ENCODE data around the gene FRRS1.

FRRS1 gene

GRCh38 chr1:99758073-99758511, 8.3 kb downstream of the FRRS1 start:
- Histone ChIP-seq H3K36me3 (ENCODE audit: insufficient read depth, low read length) (no peaks in the 10 kb centered on the region), H3K9ac (ENCODE audit: low read depth, low read length) (no peak overlapping the region), H3K9me3 (ENCODE audit: control insufficient read depth, insufficient read depth, low read length) (no peaks in the 10 kb centered on the region), H3K4me1 (ENCODE audit: insufficient read depth, low read length) (peaks cover 8% of the 10 kb centered on the region; the same call in 1 of the 2 replicates)

GRCh38 chr1:99756598-99756997, 9.8 kb downstream of the FRRS1 start:
- Histone ChIP-seq H3K9me3 (ENCODE audit: control insufficient read depth, insufficient read depth, low read length) (no peaks in the 10 kb centered on the region), H3K36me3 (ENCODE audit: insufficient read depth, low read length) (no peaks in the 10 kb centered on the region), H3K4me1 (ENCODE audit: insufficient read depth, low read length) (peaks cover 8% of the 10 kb centered on the region; the same call in 1 of the 2 replicates), H3K9ac (ENCODE audit: low read depth, low read length) (no peak overlapping the region)

GRCh38 chr1:99755664-99756063, 10.8 kb downstream of the FRRS1 start:
- H3K9me3 ChIP-seq (ENCODE audit: control insufficient read depth, insufficient read depth, low read length): no peaks in the 10 kb centered on the region
- H3K4me1 ChIP-seq (ENCODE audit: insufficient read depth, low read length): peaks cover 8% of the 10 kb centered on the region; the same call in 1 of the 2 replicates
- no peaks in the 10 kb centered on the region for H3K36me3 ChIP-seq (ENCODE audit: insufficient read depth, low read length)
- no peak overlapping the region for H3K9ac ChIP-seq (ENCODE audit: low read depth, low read length)

GRCh38 chr1:99754697-99755096, 11.7 kb downstream of the FRRS1 start:
- Histone ChIP-seq H3K9ac (ENCODE audit: low read depth, low read length) (no peak overlapping the region), H3K36me3 (ENCODE audit: insufficient read depth, low read length) (no peaks in the 10 kb centered on the region), H3K9me3 (ENCODE audit: control insufficient read depth, insufficient read depth, low read length) (no peaks in the 10 kb centered on the region), H3K4me1 (ENCODE audit: insufficient read depth, low read length) (peaks cover 8% of the 10 kb centered on the region; the same call in 1 of the 2 replicates)

GRCh38 chr1:99754055-99754626, 12.3 kb downstream of the FRRS1 start:
- no peaks in the 10 kb centered on the region for H3K9me3 ChIP-seq (ENCODE audit: control insufficient read depth, insufficient read depth, low read length)
- no peak overlapping the region for H3K9ac ChIP-seq (ENCODE audit: low read depth, low read length)
- peaks cover 8% of the 10 kb centered on the region; the same call in 1 of the 2 replicates for H3K4me1 ChIP-seq (ENCODE audit: insufficient read depth, low read length)
- no peaks in the 10 kb centered on the region for H3K36me3 ChIP-seq (ENCODE audit: insufficient read depth, low read length)

- H3K9me3 ChIP-seq (ENCODE audit: control insufficient read depth, insufficient read depth, low read length): no peaks in the 10 kb centered on the region
Measured at GRCh38 chr1:99751877-99752504, 14.4 kb downstream of the FRRS1 start.

GRCh38 chr1:99749504-99750347, 16.7 kb downstream of the FRRS1 start:
- H3K9ac ChIP-seq (ENCODE audit: low read depth, low read length): no peak overlapping the region
- H3K4me1 ChIP-seq (ENCODE audit: insufficient read depth, low read length): no peaks in the 10 kb centered on the region
- no peaks in the 10 kb centered on the region for H3K9me3 ChIP-seq (ENCODE audit: control insufficient read depth, insufficient read depth, low read length)
- no peaks in the 10 kb centered on the region for H3K36me3 ChIP-seq (ENCODE audit: insufficient read depth, low read length)

More at GRCh38 chr1:99751877-99752504, 14.4 kb downstream of the FRRS1 start:
- H3K4me1 ChIP-seq (ENCODE audit: insufficient read depth, low read length): no peaks in the 10 kb centered on the region
- no peak overlapping the region for H3K9ac ChIP-seq (ENCODE audit: low read depth, low read length)
- H3K36me3 ChIP-seq (ENCODE audit: insufficient read depth, low read length): no peaks in the 10 kb centered on the region

- Histone ChIP-seq H3K4me1 (ENCODE audit: insufficient read depth, low read length) (no peaks in the 10 kb centered on the region), H3K9me3 (ENCODE audit: control insufficient read depth, insufficient read depth, low read length) (no peaks in the 10 kb centered on the region), H3K9ac (ENCODE audit: low read depth, low read length) (no peak overlapping the region), H3K36me3 (ENCODE audit: insufficient read depth, low read length) (no peaks in the 10 kb centered on the region)
Measured at GRCh38 chr1:99748419-99748818, 18.0 kb downstream of the FRRS1 start.

- H3K4me1 ChIP-seq (ENCODE audit: insufficient read depth, low read length): no peaks in the 10 kb centered on the region
- no peaks in the 10 kb centered on the region for H3K9me3 ChIP-seq (ENCODE audit: control insufficient read depth, insufficient read depth, low read length)
- no peak overlapping the region for H3K9ac ChIP-seq (ENCODE audit: low read depth, low read length)
- no peaks in the 10 kb centered on the region for H3K36me3 ChIP-seq (ENCODE audit: insufficient read depth, low read length)
Measured at GRCh38 chr1:99745684-99746083, 20.8 kb downstream of the FRRS1 start.

GRCh38 chr1:99745061-99745460, 21.4 kb downstream of the FRRS1 start:
- Histone ChIP-seq H3K9me3 (ENCODE audit: control insufficient read depth, insufficient read depth, low read length) (no peaks in the 10 kb centered on the region), H3K9ac (ENCODE audit: low read depth, low read length) (no peak overlapping the region), H3K4me1 (ENCODE audit: insufficient read depth, low read length) (no peaks in the 10 kb centered on the region), H3K36me3 (ENCODE audit: insufficient read depth, low read length) (no peaks in the 10 kb centered on the region)

- Histone ChIP-seq H3K36me3 (ENCODE audit: insufficient read depth, low read length) (no peaks in the 10 kb centered on the region; the same call in 1 of the 2 replicates), H3K9me3 (ENCODE audit: control insufficient read depth, insufficient read depth, low read length) (no peaks in the 10 kb centered on the region), H3K9ac (ENCODE audit: low read depth, low read length) (no peak overlapping the region), H3K4me1 (ENCODE audit: insufficient read depth, low read length) (no peaks in the 10 kb centered on the region)
Measured at GRCh38 chr1:99740141-99740540, 26.3 kb downstream of the FRRS1 start.

- no peaks in the 10 kb centered on the region for H3K9me3 ChIP-seq (ENCODE audit: control insufficient read depth, insufficient read depth, low read length)
- no peaks in the 10 kb centered on the region; the same call in 1 of the 2 replicates for H3K36me3 ChIP-seq (ENCODE audit: insufficient read depth, low read length)
- no peak overlapping the region for H3K9ac ChIP-seq (ENCODE audit: low read depth, low read length)
- no peaks in the 10 kb centered on the region for H3K4me1 ChIP-seq (ENCODE audit: insufficient read depth, low read length)
Measured at GRCh38 chr1:99738858-99739465, 27.5 kb downstream of the FRRS1 start.

GRCh38 chr1:99737016-99737415, 29.4 kb downstream of the FRRS1 start:
- Histone ChIP-seq H3K9ac (ENCODE audit: low read depth, low read length) (no peak overlapping the region), H3K36me3 (ENCODE audit: insufficient read depth, low read length) (no peaks in the 10 kb centered on the region; the same call in 1 of the 2 replicates), H3K9me3 (ENCODE audit: control insufficient read depth, insufficient read depth, low read length) (no peaks in the 10 kb centered on the region), H3K4me1 (ENCODE audit: insufficient read depth, low read length) (no peaks in the 10 kb centered on the region)

GRCh38 chr1:99735852-99736251, 30.6 kb downstream of the FRRS1 start:
- no peaks in the 10 kb centered on the region; the same call in 1 of the 2 replicates for H3K36me3 ChIP-seq (ENCODE audit: insufficient read depth, low read length)
- H3K9me3 ChIP-seq (ENCODE audit: control insufficient read depth, insufficient read depth, low read length): no peaks in the 10 kb centered on the region
- H3K4me1 ChIP-seq (ENCODE audit: insufficient read depth, low read length): no peaks in the 10 kb centered on the region

More at GRCh38 chr1:99735852-99736251, 30.6 kb downstream of the FRRS1 start:
- H3K9ac ChIP-seq (ENCODE audit: low read depth, low read length): no peak overlapping the region
